KOPT-K1 (cell line): ENCODE results near the gene DDX10.
"Not testable (repeated sequence)": the region's sequence is repeated elsewhere in the genome, so short reads cannot be mapped to it uniquely, and the experiment has no call there.

Experiments used
- H3K27ac ChIP-seq: fragments of 200-600 bp; sonication (generic); 2 replicates; pipeline ENCODE4 v1.5.1; 2016; ENCODE audit warnings: antibody characterized with exemption, mild to moderate bottlenecking, low read depth, low read length; ENCODE audit not compliant: poor library complexity, severe bottlenecking
- H3K36me3 ChIP-seq: fragments of 200-600 bp; sonication (generic); 2 replicates; pipeline ENCODE4 v1.5.1; 2017; ENCODE audit warnings: antibody characterized with exemption, mild to moderate bottlenecking, low read length, moderate library complexity; ENCODE audit not compliant: insufficient read depth
- H3K9me3 ChIP-seq: fragments of 200-600 bp; sonication (generic); 2 replicates; pipeline ENCODE4 v1.5.1; 2017; ENCODE audit warnings: antibody characterized with exemption, low read length, mild to moderate bottlenecking; ENCODE audit not compliant: insufficient read depth, poor library complexity, severe bottlenecking

The DDX10 gene

DNA sequence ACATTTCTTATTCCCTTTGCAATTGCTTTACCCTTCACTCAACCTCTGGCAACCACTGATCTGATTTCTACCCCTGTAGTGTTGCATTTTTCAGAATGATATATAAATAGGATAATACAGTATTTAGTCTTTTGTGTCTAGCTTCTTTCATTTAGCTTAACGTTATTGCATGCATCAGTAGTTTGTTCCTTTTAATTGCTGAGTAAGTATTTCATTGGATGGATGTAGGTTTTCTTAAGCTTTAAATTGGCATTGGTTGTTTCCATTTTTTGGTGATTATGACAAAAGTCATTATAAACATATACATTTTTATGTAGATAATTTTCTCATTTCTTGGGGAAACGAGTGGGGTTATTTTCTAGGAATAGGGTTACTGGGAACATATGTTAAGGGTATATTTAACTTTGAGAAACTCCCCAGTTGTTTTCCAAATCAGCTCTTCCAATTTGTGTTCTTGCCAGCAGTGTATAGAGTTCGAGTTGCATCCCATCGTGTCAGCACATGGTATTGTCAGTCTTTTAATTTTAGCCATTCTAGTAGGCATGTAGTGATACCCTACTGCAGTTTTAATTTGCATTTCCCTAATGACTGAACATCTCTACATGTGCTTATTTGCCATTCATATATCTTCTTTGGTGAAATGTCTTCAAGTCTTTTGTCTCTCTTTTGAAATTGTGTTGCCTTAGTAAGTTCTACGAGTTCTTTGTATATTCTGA lies 60.3 kb downstream of the DDX10 start:
- Histone ChIP-seq H3K36me3 (peaks cover 65% of the 10 kb centered on the region), H3K9me3 (no peaks in the 10 kb centered on the region), H3K27ac (no peak overlapping the region)

DNA sequence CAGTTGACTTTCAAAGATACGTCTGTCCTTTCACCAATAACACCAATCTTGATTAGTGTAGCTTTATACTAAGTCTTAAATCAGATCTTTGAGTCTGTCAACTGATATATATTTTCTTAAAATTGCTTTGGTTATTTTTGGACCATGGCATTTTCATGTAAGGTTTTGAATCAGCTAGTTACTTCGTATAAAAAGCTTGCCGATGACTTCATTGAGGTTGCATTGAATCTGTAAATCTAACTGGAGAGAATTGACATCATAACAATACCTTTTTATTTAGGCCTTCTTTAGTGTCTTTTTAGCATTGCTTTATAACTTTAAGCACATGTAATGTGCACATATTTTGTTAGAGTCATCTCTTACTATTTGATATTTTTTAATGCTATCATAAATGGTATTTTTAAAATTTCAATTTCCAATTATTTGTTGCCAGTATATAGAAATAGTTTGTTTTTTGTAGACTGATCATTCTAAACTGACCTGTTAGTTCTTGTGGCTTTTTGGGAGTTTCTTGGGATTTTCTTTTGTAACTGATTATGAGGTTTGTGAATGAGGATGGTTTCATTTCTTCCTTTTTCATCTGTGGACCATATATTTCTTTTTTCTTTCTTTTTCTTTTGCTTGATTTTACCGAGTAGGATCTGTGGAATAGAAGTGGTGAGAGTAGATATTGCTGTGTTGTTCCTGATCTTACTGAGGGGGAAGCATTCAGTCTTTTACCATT lies 61.4 kb downstream of the DDX10 start:
- Histone ChIP-seq H3K9me3 (no peaks in the 10 kb centered on the region), H3K27ac (no peak overlapping the region), H3K36me3 (peaks cover 54% of the 10 kb centered on the region)

DNA sequence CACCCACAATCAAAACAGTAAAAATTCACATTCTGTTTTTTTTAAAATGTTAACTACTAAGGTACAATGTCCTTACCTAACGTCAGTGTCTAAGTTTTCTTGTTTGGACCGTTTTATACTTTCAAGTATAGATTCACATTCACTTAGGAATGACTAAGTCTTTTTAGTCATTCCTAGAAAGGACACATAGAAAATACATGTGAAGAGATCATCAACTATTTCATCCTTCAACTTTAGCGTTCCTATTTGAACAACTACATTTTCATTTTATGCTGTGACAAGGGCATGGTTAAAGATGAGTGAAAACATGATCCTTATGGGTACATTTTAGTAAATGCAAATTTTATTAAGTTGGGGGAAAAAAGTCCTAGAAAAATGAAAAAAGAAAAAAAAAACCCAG lies 62.8 kb downstream of the DDX10 start:
- no peaks in the 10 kb centered on the region for H3K9me3 ChIP-seq
- H3K36me3 ChIP-seq: peaks cover 45% of the 10 kb centered on the region
- no peak overlapping the region for H3K27ac ChIP-seq

DNA sequence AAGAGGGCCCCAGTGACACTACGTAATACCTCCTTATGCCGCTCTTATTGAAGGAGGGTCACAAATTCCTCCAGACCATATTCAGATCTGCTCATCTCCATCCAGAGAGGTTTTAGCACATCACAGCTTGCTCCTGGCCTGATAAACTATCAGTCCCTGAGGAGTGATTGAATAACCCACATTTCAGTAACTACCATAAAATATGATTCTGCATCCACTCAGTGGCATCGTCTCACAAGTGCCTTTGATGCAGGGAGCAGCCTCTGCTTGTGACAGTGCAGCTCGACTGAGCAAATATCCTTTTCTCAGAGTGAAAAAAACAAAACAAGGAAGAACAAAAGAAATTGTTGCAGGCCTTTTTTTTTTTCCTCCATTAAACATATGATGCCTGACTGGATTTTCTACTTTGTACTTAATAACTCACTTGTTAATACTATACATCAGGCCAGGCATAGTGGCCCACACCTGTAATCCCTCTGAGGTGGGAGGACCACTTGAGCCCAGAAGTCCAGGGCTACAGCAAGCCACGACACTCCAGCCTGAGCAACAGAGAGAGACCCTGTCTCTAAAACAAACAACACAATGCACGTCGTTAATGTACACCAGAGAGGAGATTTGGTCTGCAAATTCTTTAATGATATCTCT lies 64.5 kb downstream of the DDX10 start:
- Histone ChIP-seq H3K27ac (no peak overlapping the region), H3K9me3 (no peaks in the 10 kb centered on the region), H3K36me3 (peaks cover 28% of the 10 kb centered on the region)

DNA sequence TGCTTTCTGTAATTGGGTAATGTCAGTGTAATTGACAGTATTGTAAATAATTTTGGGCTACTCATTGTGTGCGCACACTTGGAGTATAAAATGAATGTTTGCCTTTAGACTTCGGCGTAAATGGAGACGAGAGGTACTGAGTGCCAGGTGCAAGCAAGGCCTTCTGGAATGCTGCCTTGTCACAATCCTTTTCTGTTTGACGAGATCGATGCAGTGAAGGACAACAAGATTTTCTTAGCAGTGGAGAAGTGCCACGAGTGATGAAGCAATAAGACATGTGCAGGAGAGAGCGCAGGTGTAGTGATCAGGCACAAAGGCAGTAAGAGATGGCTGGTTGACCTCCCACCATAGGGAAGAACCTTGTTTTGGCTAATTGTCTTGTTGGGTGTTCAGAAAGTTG lies 67.5 kb downstream of the DDX10 start:
- Histone ChIP-seq H3K27ac (no peak overlapping the region), H3K36me3 (peaks cover 9% of the 10 kb centered on the region; the same call in 1 of the 2 replicates), H3K9me3 (no peaks in the 10 kb centered on the region)

DNA sequence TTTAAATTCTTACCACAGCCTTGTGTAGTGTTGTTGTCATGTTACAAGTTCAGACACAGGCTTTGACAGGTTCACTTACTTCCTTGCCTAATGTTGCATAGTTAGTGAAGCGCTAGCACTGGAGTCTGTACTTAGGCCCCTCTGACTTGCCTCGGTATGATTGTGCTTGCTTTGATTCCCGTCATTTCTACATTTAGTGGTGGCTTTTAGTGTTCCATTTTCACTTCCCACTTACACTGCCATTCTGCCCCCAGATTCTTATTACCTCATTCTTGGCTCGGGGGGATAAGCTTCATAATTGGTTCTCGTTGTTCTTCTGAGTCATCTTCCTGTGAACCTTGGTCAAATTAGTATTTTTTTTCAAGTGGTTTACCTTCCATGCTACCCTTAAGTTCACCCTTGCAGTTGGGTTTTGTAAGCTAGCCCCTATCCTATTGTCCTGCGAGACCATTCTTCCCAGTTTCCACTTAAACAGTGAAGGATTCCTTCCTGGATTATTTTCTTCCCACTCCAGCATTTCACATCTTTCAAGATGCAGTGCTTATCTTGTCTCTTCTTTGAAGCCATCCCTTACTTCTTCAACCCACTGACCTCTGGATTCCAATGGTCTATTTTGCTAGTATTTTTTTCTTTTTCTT lies 68.7 kb downstream of the DDX10 start:
- Histone ChIP-seq H3K27ac (no peak overlapping the region), H3K36me3 (peaks cover 9% of the 10 kb centered on the region; the same call in 1 of the 2 replicates), H3K9me3 (no peaks in the 10 kb centered on the region)

DNA sequence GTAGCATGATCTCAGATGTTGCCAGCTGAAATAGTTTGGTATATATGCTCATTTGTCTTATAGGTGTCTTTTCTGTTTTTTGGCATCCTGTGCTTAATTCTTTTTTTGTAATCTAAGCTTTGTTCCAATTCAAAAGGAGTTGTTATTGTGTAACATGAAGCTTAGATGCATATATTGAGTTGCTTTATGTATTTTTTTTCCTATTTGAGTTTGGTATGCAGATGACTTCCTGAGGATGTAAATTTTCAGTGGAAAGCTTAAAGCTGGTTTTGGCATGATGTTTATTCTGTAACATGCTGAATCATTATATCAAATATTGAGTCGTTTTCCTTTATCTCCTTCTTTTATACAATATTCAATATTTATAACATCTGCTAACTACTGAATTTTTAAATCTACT lies 69.4 kb downstream of the DDX10 start:
- Histone ChIP-seq H3K36me3 (peaks cover 9% of the 10 kb centered on the region; the same call in 1 of the 2 replicates), H3K27ac (no peak overlapping the region), H3K9me3 (no peaks in the 10 kb centered on the region)

DNA sequence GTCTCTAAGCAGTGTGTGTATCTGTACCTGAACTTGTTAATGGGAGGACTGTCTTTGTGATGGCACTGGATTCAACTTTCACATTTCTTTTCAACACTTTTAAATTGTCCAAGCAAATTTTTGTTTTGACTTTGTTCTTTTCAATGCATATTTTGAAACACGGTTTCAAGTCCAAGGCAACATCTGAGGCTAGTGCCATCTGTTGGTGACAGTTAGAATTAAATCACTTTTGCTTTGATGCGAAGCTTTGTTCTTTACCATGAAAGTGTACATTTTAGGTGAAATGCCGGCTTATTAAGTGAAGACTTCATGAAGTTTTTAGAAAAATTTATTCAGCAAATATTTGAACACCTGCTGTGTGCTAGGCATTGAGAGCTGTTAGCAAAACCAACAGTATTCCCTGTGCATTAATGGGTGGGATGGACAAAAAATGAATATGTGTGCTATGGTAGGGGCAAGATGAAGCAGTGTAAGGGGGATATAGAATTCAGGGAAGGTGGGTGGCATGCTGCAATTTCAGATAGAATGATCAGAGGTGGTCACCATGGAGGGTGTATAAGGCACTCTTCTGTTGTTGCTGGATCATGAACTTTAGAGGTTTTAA lies 70.2 kb downstream of the DDX10 start:
- no peak overlapping the region for H3K27ac ChIP-seq
- H3K9me3 ChIP-seq: peaks cover 3% of the 10 kb centered on the region
- 0 out of 2 replicates have a peak, but pooled peaks cover 5% of the 10 kb centered on the region for H3K36me3 ChIP-seq

DNA sequence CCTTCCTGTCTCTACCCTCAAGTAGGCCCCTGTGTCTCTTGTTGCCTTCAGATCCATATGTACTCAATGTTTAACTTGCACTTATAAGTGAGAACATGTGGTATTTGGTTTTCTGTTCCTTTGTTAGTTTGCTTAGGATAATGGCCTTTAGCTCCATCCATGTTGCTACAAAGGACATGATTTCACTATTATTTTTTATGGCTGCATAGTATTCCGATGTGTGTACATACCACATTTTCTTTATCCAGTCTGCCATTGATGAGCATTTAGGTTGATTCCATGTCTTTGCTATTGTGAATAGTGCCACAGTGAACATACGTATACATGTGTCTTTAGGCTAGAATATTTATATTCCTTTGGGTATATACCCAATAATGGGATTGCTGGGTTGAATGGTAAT lies 75.3 kb downstream of the DDX10 start:
- H3K36me3 ChIP-seq, H3K27ac ChIP-seq: not testable (repeated sequence)
- H3K9me3 ChIP-seq: peaks cover 21% of the 10 kb centered on the region

DNA sequence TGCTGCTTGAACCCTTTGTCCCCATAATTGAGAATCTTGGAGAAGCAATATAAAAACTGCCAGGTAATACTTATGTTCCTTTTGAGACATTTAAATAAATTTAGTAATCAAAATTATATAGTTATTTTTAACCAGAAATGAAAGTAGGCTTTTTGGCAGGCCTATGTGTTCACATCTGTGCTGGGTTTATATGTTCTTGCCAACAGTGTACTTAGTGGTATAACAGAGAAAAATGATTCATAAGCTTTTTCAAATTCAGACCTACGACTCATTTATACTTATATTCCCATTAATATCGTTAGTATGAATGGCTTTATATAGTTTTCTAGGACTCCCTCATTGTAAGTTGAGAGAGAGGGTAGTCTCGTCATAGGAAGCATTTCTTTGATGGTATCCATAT lies 79.0 kb downstream of the DDX10 start:
- Histone ChIP-seq H3K36me3 (peaks cover 5% of the 10 kb centered on the region; the same call in 1 of the 2 replicates), H3K9me3 (peaks cover 21% of the 10 kb centered on the region), H3K27ac (no peak overlapping the region)

DNA sequence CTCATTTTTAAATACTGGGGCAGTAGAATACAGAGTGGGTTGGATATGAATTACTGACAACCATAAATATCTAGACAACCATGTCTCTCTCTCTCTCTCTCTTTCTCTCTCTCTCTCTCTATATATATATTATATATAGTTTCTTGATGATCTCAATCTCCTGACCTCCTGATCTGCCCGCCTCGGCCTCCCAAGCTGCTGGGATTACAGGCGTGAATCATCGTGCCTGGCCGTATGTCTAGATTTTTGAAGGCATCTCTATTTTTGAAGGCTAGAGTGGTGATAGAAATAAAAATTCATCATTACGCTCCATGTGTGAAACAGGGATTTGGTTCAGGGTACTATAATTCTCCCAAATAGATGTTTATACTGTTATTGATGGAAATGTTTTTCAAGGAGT lies 84.1 kb downstream of the DDX10 start:
- Histone ChIP-seq H3K9me3 (no peaks in the 10 kb centered on the region), H3K27ac (no peak overlapping the region), H3K36me3 (peaks cover 5% of the 10 kb centered on the region; the same call in 1 of the 2 replicates)

DNA sequence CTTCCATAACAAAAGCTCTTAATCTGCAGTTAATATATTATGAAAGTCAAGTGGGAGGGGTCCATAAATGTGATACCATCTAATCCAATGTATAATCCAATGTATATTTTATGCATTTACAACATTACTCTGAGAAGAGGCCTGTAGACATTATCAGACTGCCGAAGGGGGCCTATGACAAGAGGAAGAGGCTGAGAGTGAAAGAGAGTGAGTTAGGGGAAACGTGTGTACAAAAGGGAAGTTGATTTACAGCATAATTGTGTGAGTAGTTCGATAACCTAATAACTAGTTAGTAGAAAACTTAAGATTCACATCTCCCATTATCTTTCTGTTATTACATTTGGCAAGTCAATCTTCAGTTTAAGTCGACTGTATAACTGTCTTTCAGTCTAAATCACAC lies 86.6 kb downstream of the DDX10 start:
- Histone ChIP-seq H3K27ac (no peak overlapping the region), H3K9me3 (no peaks in the 10 kb centered on the region), H3K36me3 (peaks cover 3% of the 10 kb centered on the region; the same call in 1 of the 2 replicates)

DNA sequence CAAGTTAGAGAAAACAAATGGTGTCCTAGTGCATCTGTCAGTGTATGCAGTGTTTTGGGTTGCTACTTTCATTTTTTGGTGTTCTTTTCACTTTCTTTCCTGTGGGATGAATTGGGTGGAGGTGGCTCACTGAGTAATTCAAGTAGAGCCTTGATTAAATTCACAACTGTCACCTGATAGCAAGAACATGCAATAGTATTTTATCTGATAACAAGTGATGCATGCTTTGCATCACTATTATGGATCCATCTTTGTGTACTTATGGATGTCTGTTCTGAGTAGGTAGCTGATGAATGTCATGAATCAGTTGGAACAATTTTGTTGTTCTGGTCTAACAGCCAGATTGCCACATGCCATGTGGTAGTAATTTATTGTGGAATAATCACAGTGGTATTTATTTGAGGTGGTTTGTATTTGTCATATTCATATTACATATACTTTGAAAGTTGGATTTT lies 87.5 kb downstream of the DDX10 start:
- H3K36me3 ChIP-seq: no peaks in the 10 kb centered on the region
- no peak overlapping the region for H3K27ac ChIP-seq
- H3K9me3 ChIP-seq: no peaks in the 10 kb centered on the region

DNA sequence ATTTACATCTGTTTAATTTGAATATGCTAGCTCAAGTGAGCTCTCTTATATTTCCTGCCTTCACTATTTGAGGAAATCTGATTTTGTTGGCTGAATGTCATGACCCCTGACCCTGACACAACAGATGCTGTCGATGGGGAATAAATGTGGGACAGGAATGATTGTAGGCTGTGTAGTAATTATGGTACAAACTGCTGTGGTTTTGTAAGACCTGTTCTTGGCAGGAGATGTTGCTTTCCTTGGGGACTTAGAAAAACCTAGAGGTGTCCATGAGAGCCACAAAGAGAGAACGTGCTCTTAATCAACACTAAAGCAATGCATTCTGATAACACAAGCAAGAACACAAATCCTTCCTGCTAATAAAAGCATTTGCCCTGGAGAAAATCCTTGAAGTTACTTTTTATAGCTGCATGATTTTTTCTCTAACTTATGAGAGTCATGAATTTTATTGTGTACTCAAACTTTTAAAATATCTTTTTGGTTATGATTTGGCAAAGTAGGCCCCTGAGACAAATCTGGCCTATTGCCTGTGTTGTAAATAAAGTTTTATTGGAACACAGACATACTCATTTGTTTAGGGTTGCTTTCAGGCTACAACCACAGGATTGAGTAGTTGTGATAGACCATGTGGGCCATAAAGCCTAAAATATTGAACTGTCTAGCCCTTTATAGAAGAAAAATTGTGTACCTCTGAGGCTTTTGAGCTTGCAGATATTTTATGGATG lies 90.2 kb downstream of the DDX10 start:
- Histone ChIP-seq H3K27ac (no peak overlapping the region), H3K36me3 (no peaks in the 10 kb centered on the region), H3K9me3 (no peaks in the 10 kb centered on the region)
